ENCODE results near the gene CCNB1IP1. TPM values are rescaled to one million over a fixed set of nuclear protein-coding genes. Genes with fewer than 3 reads are reported as not detected.
A peak's percentile ranks its signal among the peaks of the same experiment; 100 is the strongest.
"Not testable (repeated sequence)": the region's sequence is repeated elsewhere in the genome, so short reads cannot be mapped to it uniquely, and the experiment has no call there.

CCNB1IP1 gene
- total and polyA plus RNA-seq, 3 experiments from 2014 or later: 16.8 to 50.5 (median 43.6) TPM

DNA sequence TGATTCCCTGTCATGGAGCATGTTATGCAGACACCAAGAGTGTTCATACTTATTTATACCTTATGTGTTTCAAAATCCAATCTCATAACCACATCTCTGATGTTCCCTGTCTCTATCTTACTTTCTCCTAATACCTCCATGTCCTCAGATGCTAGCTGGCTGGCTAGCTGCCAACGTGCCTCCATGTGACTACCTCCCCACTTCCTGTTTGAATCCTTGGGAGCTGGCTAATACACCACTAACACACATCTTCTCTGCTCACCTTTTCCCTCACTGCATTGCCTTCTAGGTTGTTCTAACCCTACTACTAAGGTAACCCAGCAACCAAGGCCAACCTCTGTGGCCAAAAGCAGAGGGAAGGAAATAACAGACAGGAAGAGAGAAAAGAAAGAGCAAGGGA is 54.7 kb downstream of the CCNB1IP1 start:
- POLR2A ChIA-PET: no interaction called here
- no peaks in the 10 kb centered on the region for H3K27me3 ChIP-seq (ENCODE audit: insufficient read depth, low read length, poor library complexity, severe bottlenecking)
- peaks cover 36 to 56% (median 50%) of the 10 kb centered on the region in 3 donors for H3K36me3 Mint-ChIP-seq

GRCh38 chr14:20277409-20277808 is 55.7 kb downstream of the CCNB1IP1 start:
- DNase-seq: no peak
- Mint-ChIP-seq H3K36me3 (peaks cover 28 to 54% (median 49%) of the 10 kb centered on the region in 3 donors), H3K27ac (no peak overlapping the region), H3K4me1 (peaks cover 25 to 34% (median 29%) of the 10 kb centered on the region in 3 donors), H3K9me3 (peaks cover 6 to 25% (median 24%) of the 10 kb centered on the region in 5 donors), H3K4me3 (no peak overlapping the region), H3K27me3 (no peaks in the 10 kb centered on the region)
- CTCF ChIA-PET: no interaction called here
- Histone ChIP-seq H3K4me1 (ENCODE audit: insufficient read depth, low read length) (peaks cover 9% of the 10 kb centered on the region), H3K4me3 (ENCODE audit: low read length) (no peak overlapping the region), H3K27ac (ENCODE audit: low read depth, low read length) (no peak overlapping the region), H3K27me3 (ENCODE audit: insufficient read depth, low read length, poor library complexity, severe bottlenecking) (no peaks in the 10 kb centered on the region), H3K9me3 (ENCODE audit: low read length) (no peaks in the 10 kb centered on the region), H3K36me3 (ENCODE audit: insufficient read depth, low read length) (no peaks in the 10 kb centered on the region)
- POLR2A ChIA-PET: no interaction called here

More for the DNA sequence above, 54.7 kb downstream of the CCNB1IP1 start:
- DNase-seq: no peak
- H3K36me3 ChIP-seq (ENCODE audit: insufficient read depth, low read length): no peaks in the 10 kb centered on the region
- H3K4me3 ChIP-seq (ENCODE audit: low read length): no peak overlapping the region
- CTCF ChIA-PET: no interaction called here
- Mint-ChIP-seq H3K9me3 (peaks cover 4 to 15% (median 14%) of the 10 kb centered on the region in 5 donors), H3K4me1 (peaks cover 25 to 36% (median 29%) of the 10 kb centered on the region in 3 donors), H3K27me3 (no peaks in the 10 kb centered on the region), H3K27ac (peak overlapping the region in 6 of 8 donors; percentile 0 to 57 (median 6)), H3K4me3 (peak overlapping the region in 1 of 7 donors; percentile 29)
- H3K4me1 ChIP-seq (ENCODE audit: insufficient read depth, low read length): peaks cover 9% of the 10 kb centered on the region
- no peaks in the 10 kb centered on the region for H3K9me3 ChIP-seq (ENCODE audit: low read length)
- no peak overlapping the region for H3K27ac ChIP-seq (ENCODE audit: low read depth, low read length)

- Mint-ChIP-seq H3K27ac (peak overlapping the region in 1 of 8 donors; percentile 32), H3K4me1 (peaks cover 7 to 10% (median 10%) of the 10 kb centered on the region in 3 donors), H3K27me3 (no peaks in the 10 kb centered on the region), H3K9me3 (peaks cover 10 to 35% (median 31%) of the 10 kb centered on the region in 5 donors), H3K36me3 (peaks cover 22 to 54% (median 36%) of the 10 kb centered on the region in 3 donors), H3K4me3 (no peak overlapping the region)
- no peak for DNase-seq
- Histone ChIP-seq H3K27me3 (ENCODE audit: insufficient read depth, low read length, poor library complexity, severe bottlenecking) (no peaks in the 10 kb centered on the region), H3K4me3 (ENCODE audit: low read length) (no peak overlapping the region), H3K36me3 (ENCODE audit: insufficient read depth, low read length) (no peaks in the 10 kb centered on the region), H3K9me3 (ENCODE audit: low read length) (peaks cover 10% of the 10 kb centered on the region), H3K27ac (ENCODE audit: low read depth, low read length) (no peak overlapping the region), H3K4me1 (ENCODE audit: insufficient read depth, low read length) (peaks cover 9% of the 10 kb centered on the region)
- ChIA-PET CTCF (no interaction called here), POLR2A (no interaction called here)
These were observed 59.0 kb downstream of the CCNB1IP1 start for GRCh38 chr14:20274062-20274461.

- H3K36me3 Mint-ChIP-seq: peaks cover 6 to 32% (median 11%) of the 10 kb centered on the region in 3 donors
- H3K27me3 Mint-ChIP-seq; H3K36me3 ChIP-seq (ENCODE audit: insufficient read depth, low read length); H3K4me1 Mint-ChIP-seq; H3K27ac ChIP-seq (ENCODE audit: low read depth, low read length); H3K27ac Mint-ChIP-seq; H3K4me3 ChIP-seq (ENCODE audit: low read length); H3K27me3 ChIP-seq (ENCODE audit: insufficient read depth, low read length, poor library complexity, severe bottlenecking); CTCF ChIA-PET; H3K9me3 Mint-ChIP-seq; POLR2A ChIA-PET; H3K4me1 ChIP-seq (ENCODE audit: insufficient read depth, low read length); DNase-seq; H3K4me3 Mint-ChIP-seq; H3K9me3 ChIP-seq (ENCODE audit: low read length): not testable (repeated sequence)
These were observed 68.7 kb downstream of the CCNB1IP1 start for GRCh38 chr14:20264361-20264760.

- Mint-ChIP-seq H3K36me3 (peaks cover 6 to 29% (median 11%) of the 10 kb centered on the region in 3 donors), H3K27ac (no peak overlapping the region), H3K27me3 (no peaks in the 10 kb centered on the region), H3K9me3 (peaks cover 0 to 1% (median 0%) of the 10 kb centered on the region in 5 donors), H3K4me1 (no peaks in the 10 kb centered on the region), H3K4me3 (no peak overlapping the region)
- H3K36me3 ChIP-seq (ENCODE audit: insufficient read depth, low read length): no peaks in the 10 kb centered on the region
- H3K27ac ChIP-seq (ENCODE audit: low read depth, low read length): peak overlapping the region; percentile 8
- no peak for DNase-seq
- H3K9me3 ChIP-seq (ENCODE audit: low read length): no peaks in the 10 kb centered on the region
- no peaks in the 10 kb centered on the region for H3K4me1 ChIP-seq (ENCODE audit: insufficient read depth, low read length)
- H3K4me3 ChIP-seq (ENCODE audit: low read length): no peak overlapping the region
- H3K27me3 ChIP-seq (ENCODE audit: insufficient read depth, low read length, poor library complexity, severe bottlenecking): no peaks in the 10 kb centered on the region
- POLR2A ChIA-PET: no interaction called here
- CTCF ChIA-PET: no interaction called here
These were observed 70.4 kb downstream of the CCNB1IP1 start for GRCh38 chr14:20262642-20263128.

Other genes starting within 250 kb of the CCNB1IP1 start
- gene OR4K17, start 222.5 kb downstream of the CCNB1IP1 start, total RNA-seq: not detected
- gene OR4K17, start 222.5 kb downstream of the CCNB1IP1 start, polyA plus RNA-seq: not detected
- not detected for gene OR4N5, start 194.5 kb downstream of the CCNB1IP1 start, total RNA-seq
- not detected for gene OR4N5, start 194.5 kb downstream of the CCNB1IP1 start, polyA plus RNA-seq
- gene OR11G2, start 142.4 kb downstream of the CCNB1IP1 start, total RNA-seq: not detected
- gene OR11G2, start 142.4 kb downstream of the CCNB1IP1 start, polyA plus RNA-seq: not detected
- gene OR11H6, start 109.6 kb downstream of the CCNB1IP1 start, total RNA-seq: not detected
- gene OR11H6, start 109.6 kb downstream of the CCNB1IP1 start, polyA plus RNA-seq: not detected
- not detected for gene OR11H7, start 104.3 kb downstream of the CCNB1IP1 start, total RNA-seq
- gene OR11H7, start 104.3 kb downstream of the CCNB1IP1 start, polyA plus RNA-seq: not detected
- not detected for gene OR11H4, start 94.0 kb downstream of the CCNB1IP1 start, total RNA-seq
- gene OR11H4, start 94.0 kb downstream of the CCNB1IP1 start, polyA plus RNA-seq: not detected
- gene TTC5, start 27.3 kb downstream of the CCNB1IP1 start, total RNA-seq: 10 to 100 TPM; 33.2 to 35.0 TPM
- gene TTC5, start 27.3 kb downstream of the CCNB1IP1 start, polyA plus RNA-seq: 21.5 TPM
- gene PARP2, start 10.4 kb upstream of the CCNB1IP1 start, total RNA-seq: 10 to 100 TPM; 35.0 to 41.3 TPM
- gene PARP2, start 10.4 kb upstream of the CCNB1IP1 start, polyA plus RNA-seq: 13.6 TPM
- 10 to 100 TPM; 31.7 to 33.0 TPM for gene TEP1, start 80.2 kb upstream of the CCNB1IP1 start, total RNA-seq
- 9.1 TPM for gene TEP1, start 80.2 kb upstream of the CCNB1IP1 start, polyA plus RNA-seq
- under 1 TPM; 0.09 TPM for gene KLHL33, start 102.9 kb upstream of the CCNB1IP1 start, total RNA-seq
- 0.12 TPM for gene KLHL33, start 102.9 kb upstream of the CCNB1IP1 start, polyA plus RNA-seq
- 10 to 100 TPM; 58.0 to 58.1 TPM for gene OSGEP, start 121.5 kb upstream of the CCNB1IP1 start, total RNA-seq
- 48.9 TPM for gene OSGEP, start 121.5 kb upstream of the CCNB1IP1 start, polyA plus RNA-seq
- 100 to 1,000 TPM; 242 to 248 TPM for gene APEX1, start 121.9 kb upstream of the CCNB1IP1 start, total RNA-seq
- 117 TPM for gene APEX1, start 121.9 kb upstream of the CCNB1IP1 start, polyA plus RNA-seq
- gene PIP4P1, start 128.2 kb upstream of the CCNB1IP1 start, total RNA-seq: 10 to 100 TPM; 29.5 to 33.5 TPM
- gene PIP4P1, start 128.2 kb upstream of the CCNB1IP1 start, polyA plus RNA-seq: 36.4 TPM
- gene PNP, start 136.1 kb upstream of the CCNB1IP1 start, total RNA-seq: 100 to 1,000 TPM; 181 to 188 TPM
- gene PNP, start 136.1 kb upstream of the CCNB1IP1 start, polyA plus RNA-seq: 84.0 TPM
- under 1 TPM in 1 of 2 experiments, not detected in 1; 0.31 TPM for gene RNASE10, start 172.3 kb upstream of the CCNB1IP1 start, total RNA-seq
- gene RNASE10, start 172.3 kb upstream of the CCNB1IP1 start, polyA plus RNA-seq: not detected
- not detected for gene RNASE9, start 227.8 kb upstream of the CCNB1IP1 start, total RNA-seq
- gene RNASE9, start 227.8 kb upstream of the CCNB1IP1 start, polyA plus RNA-seq: not detected

Data from CD8-positive, alpha-beta memory T cell (primary cell).